GM12801 (cell line): ENCODE measurements around the gene IQCK.

Source experiments
- TF ChIP-seq, protein P1 (sequence below): IDR thresholded peaks from one replicate; pipeline ENCODE4 v1.5.1; 2011; ENCODE audit warnings: control low read depth; ENCODE audit not compliant: insufficient read length; ENCODE audit errors: extremely low read depth

IQCK gene

GRCh38 chr16:19805459-19806162, 87.5 kb downstream of the IQCK start:
- TF ChIP-seq, protein P1, sequence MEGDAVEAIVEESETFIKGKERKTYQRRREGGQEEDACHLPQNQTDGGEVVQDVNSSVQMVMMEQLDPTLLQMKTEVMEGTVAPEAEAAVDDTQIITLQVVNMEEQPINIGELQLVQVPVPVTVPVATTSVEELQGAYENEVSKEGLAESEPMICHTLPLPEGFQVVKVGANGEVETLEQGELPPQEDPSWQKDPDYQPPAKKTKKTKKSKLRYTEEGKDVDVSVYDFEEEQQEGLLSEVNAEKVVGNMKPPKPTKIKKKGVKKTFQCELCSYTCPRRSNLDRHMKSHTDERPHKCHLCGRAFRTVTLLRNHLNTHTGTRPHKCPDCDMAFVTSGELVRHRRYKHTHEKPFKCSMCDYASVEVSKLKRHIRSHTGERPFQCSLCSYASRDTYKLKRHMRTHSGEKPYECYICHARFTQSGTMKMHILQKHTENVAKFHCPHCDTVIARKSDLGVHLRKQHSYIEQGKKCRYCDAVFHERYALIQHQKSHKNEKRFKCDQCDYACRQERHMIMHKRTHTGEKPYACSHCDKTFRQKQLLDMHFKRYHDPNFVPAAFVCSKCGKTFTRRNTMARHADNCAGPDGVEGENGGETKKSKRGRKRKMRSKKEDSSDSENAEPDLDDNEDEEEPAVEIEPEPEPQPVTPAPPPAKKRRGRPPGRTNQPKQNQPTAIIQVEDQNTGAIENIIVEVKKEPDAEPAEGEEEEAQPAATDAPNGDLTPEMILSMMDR = no peak

DNA sequence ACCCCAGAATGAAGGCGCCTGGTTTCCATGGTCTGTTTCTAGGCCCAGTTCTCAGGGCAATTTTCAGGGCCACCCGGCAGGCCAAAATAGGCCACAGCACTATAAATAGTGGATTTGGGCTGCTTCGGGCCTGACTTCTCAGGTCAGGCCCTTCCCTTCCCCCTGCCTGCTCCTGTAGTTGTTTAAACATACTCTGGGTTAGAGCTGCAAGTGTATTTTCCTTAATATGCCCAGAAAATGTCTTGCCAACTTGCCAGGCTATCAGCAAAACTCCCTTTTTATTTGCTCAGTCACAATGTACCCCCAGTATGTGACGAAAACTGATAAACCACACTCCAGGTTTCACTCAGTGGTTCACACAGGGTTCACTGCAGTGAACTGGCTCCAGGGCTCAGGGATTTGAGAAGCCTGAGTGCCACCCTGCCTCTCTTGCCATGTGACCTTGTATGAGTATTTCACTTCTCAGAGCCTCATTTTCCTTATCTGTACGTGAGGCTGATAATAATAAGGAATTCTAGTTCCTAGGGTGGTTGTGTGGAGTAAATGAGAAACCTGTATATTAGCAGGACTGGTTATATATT, 90.1 kb downstream of the IQCK start:
- TF ChIP-seq, protein P1 = no peak

DNA sequence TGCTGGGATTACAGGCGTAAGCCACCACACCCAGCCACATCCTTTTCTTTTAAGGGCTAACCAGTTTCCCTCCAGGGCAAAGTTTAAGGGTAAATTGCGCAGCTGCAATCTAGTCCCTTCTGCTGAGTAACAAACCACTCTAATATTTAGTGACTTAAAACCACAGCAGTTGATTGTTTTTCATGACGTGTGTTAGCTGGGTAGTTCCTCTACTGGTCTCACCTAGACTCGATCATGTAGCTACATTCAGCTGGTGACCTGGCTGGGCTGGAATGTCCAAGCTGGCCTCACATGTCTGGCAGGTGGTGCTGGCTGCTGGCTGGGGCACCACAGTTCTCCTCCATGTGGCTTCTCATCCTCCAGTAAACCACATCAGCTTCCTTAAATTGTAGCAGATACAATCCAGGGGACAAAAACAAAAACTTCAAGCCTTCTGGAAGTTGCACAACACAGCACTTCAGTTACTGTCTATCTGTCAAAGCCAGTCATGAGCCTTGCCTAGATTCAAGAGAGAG, 91.1 kb downstream of the IQCK start:
- TF ChIP-seq, protein P1 = no peak

GRCh38 chr16:19809693-19810092, 91.6 kb downstream of the IQCK start:
- TF ChIP-seq, protein P1 = no peak

DNA sequence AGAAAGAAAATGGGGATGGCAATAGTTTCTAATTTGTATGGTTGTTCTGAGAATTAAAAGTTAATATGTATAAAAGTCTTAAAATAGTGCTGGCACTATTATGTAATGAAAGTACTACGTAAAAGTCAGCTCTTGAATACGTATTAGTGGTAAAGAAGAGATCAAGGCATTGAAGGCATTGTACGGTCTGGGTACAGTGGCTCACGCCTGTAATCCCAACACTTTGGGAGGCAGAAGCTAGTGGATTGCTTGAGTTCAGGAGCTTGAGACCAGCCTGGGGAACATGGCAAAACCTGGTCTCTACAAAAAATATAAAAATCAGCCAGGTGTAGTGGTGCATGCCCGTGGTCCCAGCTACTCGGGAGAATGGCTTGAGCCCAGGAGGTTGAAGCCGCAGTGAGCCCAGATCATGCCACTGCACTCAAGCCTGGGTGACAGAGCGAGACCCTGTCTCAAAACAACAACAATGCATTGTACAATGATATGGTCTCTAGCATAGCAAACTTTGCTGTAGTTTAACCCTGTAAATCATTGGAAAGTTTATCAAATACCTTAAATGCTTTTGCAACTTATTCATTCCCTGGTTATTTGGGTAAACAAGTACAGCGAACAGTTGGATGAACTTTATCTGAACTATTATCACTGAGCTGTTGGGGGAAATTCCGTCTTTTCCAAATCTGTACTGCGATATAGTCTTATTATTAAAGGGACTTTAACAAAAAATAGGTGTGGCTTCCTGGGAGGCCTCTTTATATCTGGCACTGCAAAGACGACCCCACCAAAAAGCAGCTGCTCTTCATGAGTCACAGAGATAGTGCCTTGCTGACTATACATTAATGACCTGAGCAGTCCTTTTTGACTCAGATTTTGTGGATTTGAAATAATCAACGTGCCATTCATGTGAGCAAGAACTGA, 93.0 kb downstream of the IQCK start:
- TF ChIP-seq, protein P1 = no peak

- TF ChIP-seq, protein P1 = no peak
These were observed 94.9 kb downstream of the IQCK start for GRCh38 chr16:19812986-19813385.

GRCh38 chr16:19815418-19815817, 97.3 kb downstream of the IQCK start:
- TF ChIP-seq, protein P1 = no peak
